Vagina (tissue), 2 donors: ENCODE data around the gene ISCU. TPM values are rescaled to one million over a fixed set of nuclear protein-coding genes. Genes with fewer than 3 reads are reported as not detected.

Experiments
- DNase-seq, 2 donors: peaks; one replicate each; pipeline ENCODE4 v3.0.0-alpha.2; 2017; ENCODE audit errors: extremely low spot score in 2 of 2
- H3K27ac ChIP-seq: fragments of 200-600 bp; sonication (generic); one replicate; pipeline ENCODE4 v1.5.1; 2019
- H3K27me3 ChIP-seq: fragments of 200-600 bp; sonication (generic); one replicate; pipeline ENCODE4 v1.5.1; 2019
- H3K36me3 ChIP-seq, 2 donors: fragments of 200-600 bp; sonication (generic); one replicate each; pipeline ENCODE4 v1.5.1; 2017 to 2019
- H3K4me1 ChIP-seq: fragments of 200-600 bp; sonication (generic); one replicate; pipeline ENCODE4 v1.5.1; 2019
- H3K4me3 ChIP-seq, 2 donors: fragments of 200-600 bp; sonication (generic); 1 replicate in 1 of 2; 2 replicates in 1 of 2; pipeline ENCODE4 v1.5.1; 2016 to 2019
- H3K9me3 ChIP-seq: fragments of 200-600 bp; sonication (generic); one replicate; pipeline ENCODE4 v1.5.1; 2019
- POLR2A ChIP-seq, 2 donors: fragments of 450-650 bp; IDR thresholded peaks; one replicate each; pipeline ENCODE4 v1.6.1; 2017; ENCODE audit warnings: antibody characterized with exemption in 2 of 2, mild to moderate bottlenecking in 2 of 2, moderate library complexity in 2 of 2
- POLR2AphosphoS5 ChIP-seq, 2 donors: sonication (generic); formaldehyde crosslinking; IDR thresholded peaks; one replicate each; pipeline ENCODE4 v1.9.0; 2017; ENCODE audit warnings: antibody characterized with exemption in 2 of 2, mild to moderate bottlenecking in 2 of 2, low read depth in 1 of 2; ENCODE audit not compliant: insufficient read depth in 1 of 2
- intact Hi-C: fragments of 100-400 bp; cut with DNase I; formaldehyde crosslinking; loops from one replicate; pipeline ENCODE4 v1.15.1; 2023
- total RNA-seq: library from RNA; depleted of rRNA; stranded (reverse); fragments of >200 nt; gene quantifications from one replicate; pipeline ENCODE4 v1.2.3, GENCODE V29; 2016
- TF ChIP-seq, protein P1 (sequence below), 3 experiments: fragments of 450-650 bp in 2 of 3; fragments of 200-600 bp in 1 of 3; sonication (generic) in 1 of 3; IDR thresholded peaks; one replicate each; pipeline ENCODE4 v1.5.1; 2017 to 2019; ENCODE audit warnings: antibody characterized with exemption in 3 of 3, mild to moderate bottlenecking in 2 of 3, moderate library complexity in 2 of 3

ISCU gene
- total RNA-seq, 1 donor from 2014 or later: 167 TPM

DNA sequence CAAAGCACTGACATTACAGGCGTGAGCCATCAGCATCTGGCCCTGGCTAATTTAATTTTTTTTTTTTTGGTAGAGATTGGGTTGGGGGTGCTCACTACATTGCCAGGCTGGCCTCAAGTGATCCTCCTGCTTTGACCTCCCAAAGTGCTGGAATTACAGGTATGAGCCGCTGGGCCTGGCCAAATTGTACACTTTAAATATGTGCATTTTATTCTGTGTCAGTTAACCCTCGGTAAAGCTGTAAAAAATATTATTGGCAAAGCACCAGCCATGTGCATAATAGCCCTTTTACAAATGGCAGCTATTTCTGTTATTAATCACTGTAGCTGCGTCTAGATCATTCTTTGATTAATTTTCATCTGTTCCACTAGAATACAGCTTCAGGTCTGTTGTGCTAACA, 23.5 kb downstream of the ISCU start:
- Histone ChIP-seq H3K27ac (no peak overlapping the region), H3K27me3 (no peaks in the 10 kb centered on the region), H3K4me3 (no peak overlapping the region), H3K4me1 (peaks cover 22% of the 10 kb centered on the region), H3K36me3 (no peaks in the 10 kb centered on the region), H3K9me3 (no peaks in the 10 kb centered on the region)
- DNase-seq: no peak
- TF ChIP-seq, protein P1, sequence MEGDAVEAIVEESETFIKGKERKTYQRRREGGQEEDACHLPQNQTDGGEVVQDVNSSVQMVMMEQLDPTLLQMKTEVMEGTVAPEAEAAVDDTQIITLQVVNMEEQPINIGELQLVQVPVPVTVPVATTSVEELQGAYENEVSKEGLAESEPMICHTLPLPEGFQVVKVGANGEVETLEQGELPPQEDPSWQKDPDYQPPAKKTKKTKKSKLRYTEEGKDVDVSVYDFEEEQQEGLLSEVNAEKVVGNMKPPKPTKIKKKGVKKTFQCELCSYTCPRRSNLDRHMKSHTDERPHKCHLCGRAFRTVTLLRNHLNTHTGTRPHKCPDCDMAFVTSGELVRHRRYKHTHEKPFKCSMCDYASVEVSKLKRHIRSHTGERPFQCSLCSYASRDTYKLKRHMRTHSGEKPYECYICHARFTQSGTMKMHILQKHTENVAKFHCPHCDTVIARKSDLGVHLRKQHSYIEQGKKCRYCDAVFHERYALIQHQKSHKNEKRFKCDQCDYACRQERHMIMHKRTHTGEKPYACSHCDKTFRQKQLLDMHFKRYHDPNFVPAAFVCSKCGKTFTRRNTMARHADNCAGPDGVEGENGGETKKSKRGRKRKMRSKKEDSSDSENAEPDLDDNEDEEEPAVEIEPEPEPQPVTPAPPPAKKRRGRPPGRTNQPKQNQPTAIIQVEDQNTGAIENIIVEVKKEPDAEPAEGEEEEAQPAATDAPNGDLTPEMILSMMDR (IDR thresholded peaks at IDR 0.05): no peak
- TF ChIP-seq POLR2AphosphoS5 (IDR thresholded peaks at IDR 0.05; ENCODE audit: insufficient read depth in 1 of 2, low read depth in 1 of 2) (no peak), POLR2A (IDR thresholded peaks at IDR 0.05) (no peak)
- intact Hi-C loops: no loop called here

DNA sequence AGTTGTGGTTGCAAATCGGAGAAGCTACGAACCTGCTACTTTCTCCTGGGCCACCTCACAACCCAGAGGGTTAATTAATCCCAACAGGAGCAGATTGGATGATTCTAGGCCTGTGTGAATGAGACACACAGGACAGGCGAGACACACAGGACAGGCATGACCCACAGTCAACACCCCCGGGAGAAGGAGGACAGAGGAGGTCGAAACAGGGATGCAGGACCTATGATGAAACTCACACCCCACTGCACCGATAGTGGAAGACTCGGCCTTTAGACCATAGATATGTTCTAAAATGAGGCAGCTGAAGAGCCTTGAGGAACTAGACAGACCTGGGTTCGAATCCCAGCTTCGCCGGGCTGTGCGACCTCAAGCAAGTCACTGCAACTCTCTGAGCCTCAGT, 23.9 kb downstream of the ISCU start:
- intact Hi-C loops: no loop called here
- no peaks in the 10 kb centered on the region for H3K9me3 ChIP-seq

DNA sequence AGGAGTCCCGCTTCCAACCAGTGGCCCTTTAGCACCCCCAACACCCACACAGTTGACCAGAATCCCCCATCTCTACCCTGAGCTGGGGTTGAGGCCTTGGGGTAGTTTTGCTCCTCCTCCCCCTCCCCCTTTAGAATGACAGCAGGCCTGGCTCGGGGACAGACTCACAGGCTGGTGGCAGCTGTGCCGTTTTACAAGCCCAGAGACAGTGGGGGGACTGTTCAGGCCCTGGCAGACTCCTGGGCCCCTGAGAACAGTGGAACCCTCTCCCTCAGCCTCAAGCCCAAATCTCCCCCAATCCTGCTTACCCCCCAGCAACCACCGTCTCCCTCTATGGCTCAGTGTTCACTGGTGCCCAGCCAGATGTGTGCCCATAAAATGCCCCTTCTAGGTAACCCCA, 25.4 kb downstream of the ISCU start:
- no peak overlapping the region for H3K27ac ChIP-seq
- no peak overlapping the region for H3K4me3 ChIP-seq
- no peaks in the 10 kb centered on the region for H3K9me3 ChIP-seq
- H3K36me3 ChIP-seq: no peaks in the 10 kb centered on the region
- no peak for DNase-seq
- intact Hi-C loops: no loop called here
- peaks cover 16% of the 10 kb centered on the region for H3K4me1 ChIP-seq
- H3K27me3 ChIP-seq: no peaks in the 10 kb centered on the region
- TF ChIP-seq, protein P1 (IDR thresholded peaks at IDR 0.05): no peak
- TF ChIP-seq POLR2AphosphoS5 (IDR thresholded peaks at IDR 0.05; ENCODE audit: insufficient read depth in 1 of 2, low read depth in 1 of 2): no peak

More for the DNA sequence above, 23.9 kb downstream of the ISCU start:
- peaks cover 22% of the 10 kb centered on the region for H3K4me1 ChIP-seq
- TF ChIP-seq POLR2AphosphoS5 (IDR thresholded peaks at IDR 0.05; ENCODE audit: insufficient read depth in 1 of 2, low read depth in 1 of 2) (no peak), POLR2A (IDR thresholded peaks at IDR 0.05) (no peak)
- TF ChIP-seq, protein P1 (IDR thresholded peaks at IDR 0.05): no peak
- H3K4me3 ChIP-seq: no peak overlapping the region
- H3K27ac ChIP-seq: no peak overlapping the region
- H3K27me3 ChIP-seq: no peaks in the 10 kb centered on the region
- no peak for DNase-seq
- H3K36me3 ChIP-seq: no peaks in the 10 kb centered on the region

DNA sequence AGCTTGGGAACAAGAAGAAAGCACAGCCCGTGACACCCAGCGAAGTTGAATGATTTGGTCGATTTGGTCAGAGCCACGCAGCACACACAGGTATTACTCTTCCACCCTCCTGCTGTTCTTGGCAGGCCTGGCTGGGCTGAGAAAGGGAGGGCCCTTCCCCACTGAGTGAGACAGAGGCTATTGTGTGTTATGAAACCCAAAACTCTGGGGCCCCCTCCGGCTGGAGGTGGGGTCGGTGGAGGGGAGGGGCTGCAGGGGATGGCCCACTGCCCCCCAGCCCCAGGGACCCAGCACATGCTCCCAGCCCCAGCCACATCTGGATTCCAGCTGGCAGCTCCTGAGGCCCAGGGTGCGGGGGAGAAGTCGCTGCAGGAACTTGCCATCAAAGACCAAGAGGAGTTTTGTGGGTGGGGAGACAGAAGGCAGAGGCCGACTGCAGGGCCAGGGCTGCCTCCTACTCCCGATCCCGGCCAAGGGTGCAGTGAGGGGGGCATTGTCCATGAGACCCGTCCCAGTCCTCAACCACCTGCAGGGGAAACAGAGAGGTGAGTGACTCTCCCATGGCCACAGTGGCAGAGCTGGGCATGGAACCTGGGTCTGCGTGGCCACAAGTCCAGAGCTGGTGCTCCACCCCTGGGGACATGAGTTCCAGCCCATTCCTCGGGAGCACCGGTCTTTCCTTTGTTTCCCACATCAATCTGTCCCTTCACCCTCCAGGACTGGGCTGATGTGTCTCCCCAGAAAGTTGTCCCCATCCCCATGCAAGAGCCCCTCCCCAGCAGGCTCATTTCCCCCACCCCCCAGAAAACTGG, 26.8 kb downstream of the ISCU start:
- no peak for DNase-seq
- peak overlapping the region; percentile 49 for H3K27ac ChIP-seq

More for the DNA sequence above, 26.8 kb downstream of the ISCU start:
- Histone ChIP-seq H3K4me1 (peaks cover 11% of the 10 kb centered on the region), H3K9me3 (no peaks in the 10 kb centered on the region), H3K36me3 (no peaks in the 10 kb centered on the region), H3K27me3 (no peaks in the 10 kb centered on the region), H3K4me3 (no peak overlapping the region)
- intact Hi-C loops: no loop called here
- TF ChIP-seq POLR2AphosphoS5 (IDR thresholded peaks at IDR 0.05; ENCODE audit: insufficient read depth in 1 of 2, low read depth in 1 of 2) (peak in 1 of 2 donors; percentile 51), POLR2A (IDR thresholded peaks at IDR 0.05) (no peak)
- TF ChIP-seq, protein P1 (IDR thresholded peaks at IDR 0.05): no peak
